ENCODE data around the gene SERINC5.

- TF ChIP-seq, protein P1, sequence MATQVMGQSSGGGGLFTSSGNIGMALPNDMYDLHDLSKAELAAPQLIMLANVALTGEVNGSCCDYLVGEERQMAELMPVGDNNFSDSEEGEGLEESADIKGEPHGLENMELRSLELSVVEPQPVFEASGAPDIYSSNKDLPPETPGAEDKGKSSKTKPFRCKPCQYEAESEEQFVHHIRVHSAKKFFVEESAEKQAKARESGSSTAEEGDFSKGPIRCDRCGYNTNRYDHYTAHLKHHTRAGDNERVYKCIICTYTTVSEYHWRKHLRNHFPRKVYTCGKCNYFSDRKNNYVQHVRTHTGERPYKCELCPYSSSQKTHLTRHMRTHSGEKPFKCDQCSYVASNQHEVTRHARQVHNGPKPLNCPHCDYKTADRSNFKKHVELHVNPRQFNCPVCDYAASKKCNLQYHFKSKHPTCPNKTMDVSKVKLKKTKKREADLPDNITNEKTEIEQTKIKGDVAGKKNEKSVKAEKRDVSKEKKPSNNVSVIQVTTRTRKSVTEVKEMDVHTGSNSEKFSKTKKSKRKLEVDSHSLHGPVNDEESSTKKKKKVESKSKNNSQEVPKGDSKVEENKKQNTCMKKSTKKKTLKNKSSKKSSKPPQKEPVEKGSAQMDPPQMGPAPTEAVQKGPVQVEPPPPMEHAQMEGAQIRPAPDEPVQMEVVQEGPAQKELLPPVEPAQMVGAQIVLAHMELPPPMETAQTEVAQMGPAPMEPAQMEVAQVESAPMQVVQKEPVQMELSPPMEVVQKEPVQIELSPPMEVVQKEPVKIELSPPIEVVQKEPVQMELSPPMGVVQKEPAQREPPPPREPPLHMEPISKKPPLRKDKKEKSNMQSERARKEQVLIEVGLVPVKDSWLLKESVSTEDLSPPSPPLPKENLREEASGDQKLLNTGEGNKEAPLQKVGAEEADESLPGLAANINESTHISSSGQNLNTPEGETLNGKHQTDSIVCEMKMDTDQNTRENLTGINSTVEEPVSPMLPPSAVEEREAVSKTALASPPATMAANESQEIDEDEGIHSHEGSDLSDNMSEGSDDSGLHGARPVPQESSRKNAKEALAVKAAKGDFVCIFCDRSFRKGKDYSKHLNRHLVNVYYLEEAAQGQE (IDR thresholded peaks at IDR 0.05; ENCODE audit: insufficient read depth in 1 of 2, low read depth in 2 of 2, low read length in 1 of 2) = no peak
- TF ChIP-seq, protein P2, sequence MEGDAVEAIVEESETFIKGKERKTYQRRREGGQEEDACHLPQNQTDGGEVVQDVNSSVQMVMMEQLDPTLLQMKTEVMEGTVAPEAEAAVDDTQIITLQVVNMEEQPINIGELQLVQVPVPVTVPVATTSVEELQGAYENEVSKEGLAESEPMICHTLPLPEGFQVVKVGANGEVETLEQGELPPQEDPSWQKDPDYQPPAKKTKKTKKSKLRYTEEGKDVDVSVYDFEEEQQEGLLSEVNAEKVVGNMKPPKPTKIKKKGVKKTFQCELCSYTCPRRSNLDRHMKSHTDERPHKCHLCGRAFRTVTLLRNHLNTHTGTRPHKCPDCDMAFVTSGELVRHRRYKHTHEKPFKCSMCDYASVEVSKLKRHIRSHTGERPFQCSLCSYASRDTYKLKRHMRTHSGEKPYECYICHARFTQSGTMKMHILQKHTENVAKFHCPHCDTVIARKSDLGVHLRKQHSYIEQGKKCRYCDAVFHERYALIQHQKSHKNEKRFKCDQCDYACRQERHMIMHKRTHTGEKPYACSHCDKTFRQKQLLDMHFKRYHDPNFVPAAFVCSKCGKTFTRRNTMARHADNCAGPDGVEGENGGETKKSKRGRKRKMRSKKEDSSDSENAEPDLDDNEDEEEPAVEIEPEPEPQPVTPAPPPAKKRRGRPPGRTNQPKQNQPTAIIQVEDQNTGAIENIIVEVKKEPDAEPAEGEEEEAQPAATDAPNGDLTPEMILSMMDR (IDR thresholded peaks at IDR 0.05) = no peak
- TF ChIP-seq SIN3A (IDR thresholded peaks at IDR 0.05; ENCODE audit: borderline replicate concordance, insufficient read depth, low read depth, low read length) (no peak), POLR2AphosphoS5 (IDR thresholded peaks at IDR 0.05; ENCODE audit: low read depth, low read length) (no peak)
Measured at GRCh38 chr5:80246995-80247729, 8.7 kb downstream of the SERINC5 start.

Data from Panc1 (cell line).